Measurements from ENCODE around the gene PRG3. TPM values are rescaled to one million over a fixed set of nuclear protein-coding genes. Genes with fewer than 3 reads are reported as not detected.

Gene PRG3
- total and polyA plus RNA-seq, 9 donors: not detected

DNA sequence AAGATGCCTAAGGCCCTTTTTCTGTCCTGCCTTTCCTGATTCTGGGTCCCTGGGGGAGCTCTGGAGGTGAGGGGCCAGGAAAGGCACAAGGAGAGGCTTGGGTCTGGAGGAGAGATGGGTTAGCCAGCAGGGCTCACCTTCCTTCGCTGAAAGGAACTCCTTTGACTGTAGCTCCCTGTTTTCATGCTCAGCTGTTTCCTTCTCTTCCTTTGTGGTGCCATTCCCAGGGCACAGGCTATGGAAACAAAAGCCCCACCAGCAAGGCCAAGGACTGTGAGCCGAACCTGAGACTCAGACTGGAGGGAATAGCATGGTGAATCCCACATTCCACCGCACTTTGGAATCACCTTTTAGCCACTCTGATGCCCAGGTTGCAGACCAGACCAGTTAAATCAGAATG, 35.5 kb upstream of the PRG3 start:
- Histone ChIP-seq H3K4me3 (no peak overlapping the region), H3K4me1 (ENCODE audit: insufficient read depth) (no peaks in the 10 kb centered on the region), H3K36me3 (no peaks in the 10 kb centered on the region), H3K9me3 (no peaks in the 10 kb centered on the region), H3K27ac (no peak overlapping the region), H3K27me3 (no peaks in the 10 kb centered on the region)
- WGBS, 3 donors: 86 to 94% (median 88%) methylated on average over 3 of the region's 3 CpGs
- intact Hi-C loops (cut with DNase I): no loop called here
- DNase-seq: no peak
- no peak for TF ChIP-seq EP300 (IDR thresholded peaks at IDR 0.05)
- TF ChIP-seq, protein P1, sequence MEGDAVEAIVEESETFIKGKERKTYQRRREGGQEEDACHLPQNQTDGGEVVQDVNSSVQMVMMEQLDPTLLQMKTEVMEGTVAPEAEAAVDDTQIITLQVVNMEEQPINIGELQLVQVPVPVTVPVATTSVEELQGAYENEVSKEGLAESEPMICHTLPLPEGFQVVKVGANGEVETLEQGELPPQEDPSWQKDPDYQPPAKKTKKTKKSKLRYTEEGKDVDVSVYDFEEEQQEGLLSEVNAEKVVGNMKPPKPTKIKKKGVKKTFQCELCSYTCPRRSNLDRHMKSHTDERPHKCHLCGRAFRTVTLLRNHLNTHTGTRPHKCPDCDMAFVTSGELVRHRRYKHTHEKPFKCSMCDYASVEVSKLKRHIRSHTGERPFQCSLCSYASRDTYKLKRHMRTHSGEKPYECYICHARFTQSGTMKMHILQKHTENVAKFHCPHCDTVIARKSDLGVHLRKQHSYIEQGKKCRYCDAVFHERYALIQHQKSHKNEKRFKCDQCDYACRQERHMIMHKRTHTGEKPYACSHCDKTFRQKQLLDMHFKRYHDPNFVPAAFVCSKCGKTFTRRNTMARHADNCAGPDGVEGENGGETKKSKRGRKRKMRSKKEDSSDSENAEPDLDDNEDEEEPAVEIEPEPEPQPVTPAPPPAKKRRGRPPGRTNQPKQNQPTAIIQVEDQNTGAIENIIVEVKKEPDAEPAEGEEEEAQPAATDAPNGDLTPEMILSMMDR (IDR thresholded peaks at IDR 0.05): no peak
- no peak for TF ChIP-seq POLR2A (IDR thresholded peaks at IDR 0.05)

DNA sequence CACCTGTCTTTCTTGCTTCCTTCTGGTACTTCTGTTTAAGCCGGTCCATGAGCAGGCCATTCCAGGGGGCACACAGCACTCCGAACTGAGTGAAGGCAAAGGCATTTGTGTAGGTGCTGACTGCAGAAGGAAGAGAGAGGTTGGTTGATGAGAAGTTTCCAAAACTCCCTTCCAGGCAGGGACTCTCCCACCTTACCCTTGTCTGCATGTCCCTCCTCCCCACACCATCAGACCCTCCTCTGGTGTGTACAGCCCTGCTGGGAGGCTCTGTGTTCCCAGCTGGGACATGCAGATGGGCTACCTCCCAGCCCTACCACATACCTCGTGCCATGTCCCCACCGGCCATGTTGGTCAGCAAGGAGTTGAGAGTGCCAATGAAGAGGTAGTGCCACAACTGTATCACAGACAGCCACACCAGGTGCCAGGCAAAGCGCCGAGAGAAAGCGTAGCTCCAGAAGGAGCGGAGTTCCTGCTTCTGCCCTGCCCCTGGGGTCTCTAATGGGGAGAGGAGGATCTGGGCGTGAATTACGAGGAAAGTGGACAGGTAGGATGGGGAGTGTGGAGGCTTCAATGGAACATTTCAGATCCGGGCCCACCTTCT, 33.8 kb upstream of the PRG3 start:
- intact Hi-C loops (cut with DNase I): no loop called here
- Histone ChIP-seq H3K27me3 (no peaks in the 10 kb centered on the region), H3K27ac (no peak overlapping the region), H3K4me3 (no peak overlapping the region), H3K4me1 (ENCODE audit: insufficient read depth) (no peaks in the 10 kb centered on the region), H3K36me3 (no peaks in the 10 kb centered on the region), H3K9me3 (no peaks in the 10 kb centered on the region)
- DNase-seq: no peak
- 96 to 97% (median 96%) methylated on average over 11 of the region's 11 CpGs for WGBS, 3 donors
- TF ChIP-seq, protein P1 (IDR thresholded peaks at IDR 0.05): no peak
- TF ChIP-seq EP300 (IDR thresholded peaks at IDR 0.05) (no peak), POLR2A (IDR thresholded peaks at IDR 0.05) (no peak)

DNA sequence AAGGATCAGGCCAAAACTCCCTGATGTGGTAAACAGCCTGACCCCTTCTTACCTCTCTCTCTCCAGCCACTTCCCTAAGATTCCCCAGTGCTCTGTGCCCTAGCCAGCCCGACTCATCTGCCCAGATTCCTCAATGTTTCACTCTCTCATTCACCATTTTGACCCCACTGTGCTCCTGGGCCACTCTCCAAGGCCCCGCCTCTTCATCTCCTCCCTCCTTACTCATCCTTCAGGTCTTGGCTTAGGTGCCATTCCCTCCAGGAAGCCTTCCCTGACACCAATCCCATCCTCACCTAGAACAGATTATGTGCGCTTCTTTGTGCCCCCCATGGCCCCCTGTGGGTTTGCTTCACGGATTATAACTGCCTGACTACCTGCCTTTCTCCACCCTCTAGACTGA, 32.7 kb upstream of the PRG3 start:
- Histone ChIP-seq H3K4me3 (no peak overlapping the region), H3K9me3 (no peaks in the 10 kb centered on the region), H3K27me3 (no peaks in the 10 kb centered on the region), H3K36me3 (no peaks in the 10 kb centered on the region), H3K27ac (no peak overlapping the region), H3K4me1 (ENCODE audit: insufficient read depth) (no peaks in the 10 kb centered on the region)
- TF ChIP-seq EP300 (IDR thresholded peaks at IDR 0.05) (no peak), POLR2A (IDR thresholded peaks at IDR 0.05) (no peak)
- TF ChIP-seq, protein P1 (IDR thresholded peaks at IDR 0.05): no peak
- WGBS, 3 donors: 91 to 95% (median 91%) methylated on average over 4 of the region's 4 CpGs
- no peak for DNase-seq
- intact Hi-C loops (cut with DNase I): no loop called here

DNA sequence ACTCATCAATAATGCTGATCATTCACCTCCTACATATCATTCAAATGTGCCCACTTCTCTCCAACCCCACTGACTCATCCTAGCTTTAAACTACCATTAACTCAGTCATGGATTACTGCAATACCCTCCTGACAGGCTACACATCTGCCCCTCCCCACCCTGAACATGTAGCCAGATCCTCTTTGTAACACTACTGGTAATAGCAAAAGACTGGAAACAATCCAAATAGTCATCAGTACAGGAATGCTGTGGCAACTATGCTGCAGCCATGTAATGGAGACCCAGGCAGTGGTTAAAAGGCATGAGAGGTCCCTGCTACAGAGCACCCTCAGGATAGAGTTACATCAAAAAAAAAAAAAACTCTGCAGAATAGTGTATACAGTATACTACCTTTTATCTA, 29.3 kb upstream of the PRG3 start:
- Histone ChIP-seq H3K4me3 (no peak overlapping the region), H3K4me1 (ENCODE audit: insufficient read depth) (no peaks in the 10 kb centered on the region), H3K9me3 (no peaks in the 10 kb centered on the region), H3K27me3 (no peaks in the 10 kb centered on the region), H3K36me3 (no peaks in the 10 kb centered on the region), H3K27ac (no peak overlapping the region)
- no peak for TF ChIP-seq EP300 (IDR thresholded peaks at IDR 0.05)
- TF ChIP-seq POLR2A (IDR thresholded peaks at IDR 0.05): no peak
- TF ChIP-seq, protein P1 (IDR thresholded peaks at IDR 0.05): no peak
- intact Hi-C loops (cut with DNase I): no loop called here
- no peak for DNase-seq
